Liver (tissue), 9 donors: ENCODE results near the gene UBASH3B. TPM values are rescaled to one million over a fixed set of nuclear protein-coding genes. Genes with fewer than 3 reads are reported as not detected.

Experiments used
- DNase-seq: peaks from one replicate; pipeline ENCODE4 v3.0.0-alpha.2; 2017; ENCODE audit warnings: low spot score
- H3K27ac ChIP-seq, 2 donors: one replicate each; pipeline ENCODE4 v1.7.0; 2013; ENCODE audit warnings: inconsistent platforms in 2 of 2, low read length in 2 of 2, control low read depth in 1 of 2, low read depth in 1 of 2, mild to moderate bottlenecking in 1 of 2
- H3K27me3 ChIP-seq, 4 donors: one replicate each; pipeline versions ENCODE4 v1.6.1 to v1.7.0; 2013; ENCODE audit warnings: low read length in 3 of 4, inconsistent platforms in 1 of 4, mild to moderate bottlenecking in 1 of 4, moderate library complexity in 1 of 4; ENCODE audit not compliant: control insufficient read depth in 4 of 4, insufficient read depth in 4 of 4
- H3K36me3 ChIP-seq, 4 donors: one replicate each; pipeline versions ENCODE4 v1.6.1 to v1.7.0; 2013; ENCODE audit warnings: low read length in 3 of 4, mild to moderate bottlenecking in 3 of 4, low read depth in 1 of 4, moderate library complexity in 1 of 4; ENCODE audit not compliant: control insufficient read depth in 4 of 4, insufficient read depth in 3 of 4
- H3K4me1 ChIP-seq, 4 donors: one replicate each; pipeline versions ENCODE4 v1.6.1 to v1.7.0; 2013; ENCODE audit warnings: low read length in 3 of 4, mild to moderate bottlenecking in 3 of 4, moderate library complexity in 1 of 4; ENCODE audit not compliant: control insufficient read depth in 4 of 4, insufficient read depth in 4 of 4
- H3K4me3 ChIP-seq, 3 donors: one replicate each; pipeline versions ENCODE4 v1.6.1 to v1.7.0; 2013; ENCODE audit warnings: low read length in 3 of 3, control low read depth in 1 of 3, low read depth in 1 of 3, mild to moderate bottlenecking in 1 of 3
- H3K9ac ChIP-seq, 2 donors: one replicate each; pipeline ENCODE4 v1.7.0; 2013; ENCODE audit warnings: low read length in 2 of 2, mild to moderate bottlenecking in 2 of 2, moderate library complexity in 2 of 2, control low read depth in 1 of 2, low read depth in 1 of 2
- H3K9me3 ChIP-seq, 4 donors: one replicate each; pipeline versions ENCODE4 v1.6.1 to v1.7.0; 2013; ENCODE audit warnings: low read length in 3 of 4; ENCODE audit not compliant: control insufficient read depth in 4 of 4
- EGR1 ChIP-seq, 2 donors: IDR thresholded peaks; 2 replicates each; pipeline ENCODE4 v1.6.1; 2016 to 2018; ENCODE audit warnings: antibody characterized with exemption in 2 of 2, low read depth in 2 of 2
- FOXA1 ChIP-seq: IDR thresholded peaks from 2 replicates; pipeline ENCODE4 v1.6.1; 2016; ENCODE audit warnings: antibody characterized with exemption
- FOXA2 ChIP-seq: IDR thresholded peaks from 2 replicates; pipeline ENCODE4 v1.6.1; 2016; ENCODE audit warnings: antibody characterized with exemption
- GABPA ChIP-seq, 2 donors: IDR thresholded peaks in 1 of 2; conservative IDR thresholded peaks in 1 of 2; 2 replicates each; pipeline ENCODE4 v1.6.1; 2016; ENCODE audit warnings: antibody characterized with exemption in 2 of 2, mild to moderate bottlenecking in 1 of 2, moderate library complexity in 1 of 2
- HNF4A ChIP-seq, 2 donors: conservative IDR thresholded peaks; 2 replicates each; pipeline ENCODE4 v1.6.1; 2016; ENCODE audit warnings: antibody characterized with exemption in 2 of 2, mild to moderate bottlenecking in 2 of 2
- HNF4G ChIP-seq: IDR thresholded peaks from 2 replicates; pipeline ENCODE4 v1.6.1; 2016; ENCODE audit warnings: antibody characterized with exemption
- JUND ChIP-seq, 2 donors: IDR thresholded peaks; 2 replicates each; pipeline ENCODE4 v1.6.1; 2016; ENCODE audit warnings: antibody characterized with exemption in 2 of 2
- NR2F2 ChIP-seq: IDR thresholded peaks from 2 replicates; pipeline ENCODE4 v1.6.1; 2016; ENCODE audit warnings: antibody characterized with exemption
- RAD21 ChIP-seq, 2 donors: IDR thresholded peaks; 2 replicates each; pipeline ENCODE4 v1.6.1; 2016; ENCODE audit warnings: antibody characterized with exemption in 2 of 2, mild to moderate bottlenecking in 2 of 2
- RXRA ChIP-seq, 2 donors: IDR thresholded peaks; 2 replicates each; pipeline ENCODE4 v1.6.1; 2017 to 2018; ENCODE audit warnings: antibody characterized with exemption in 2 of 2, mild to moderate bottlenecking in 1 of 2
- SP1 ChIP-seq: IDR thresholded peaks from 2 replicates; pipeline ENCODE4 v1.6.1; 2018; ENCODE audit warnings: antibody characterized with exemption, mild to moderate bottlenecking
- YY1 ChIP-seq: IDR thresholded peaks from 2 replicates; pipeline ENCODE4 v1.6.1; 2016; ENCODE audit warnings: antibody characterized with exemption, mild to moderate bottlenecking
- WGBS: extraction: QIAGEN DNeasy Blood & Tissue Kit; methylation state at CpG from one replicate; pipeline ENCODE4 v1.1.7; 2013; 5-methylcytosine and 5-hydroxymethylcytosine counted together
- polyA plus RNA-seq, 2 donors: library from polyadenylated mRNA; stranded (reverse) in 1 of 2; unstranded in 1 of 2; fragments of 200-250 nt in 1 of 2; fragments of >200 nt in 1 of 2; fragmentation: Nextera tagmentation in 1 of 2; extraction: Ambion mirVana in 1 of 2; gene quantifications; one replicate each; pipeline versions ENCODE4 v1.2.1 to v1.2.3, GENCODE V29; 2013 to 2015
- total RNA-seq, 2 donors: library from RNA; depleted of rRNA; stranded (reverse); fragments of >200 nt; gene quantifications; one replicate each; pipeline ENCODE4 v1.2.3, GENCODE V29; 2014
- TF ChIP-seq, protein P1 (sequence below): fragments of 150-350 bp; IDR thresholded peaks from 2 replicates; pipeline ENCODE4 v1.5.1; 2017; ENCODE audit warnings: improper control_type of control experiment, low read depth, low read length; ENCODE audit not compliant: missing input control
- TF ChIP-seq, protein P2 (sequence below): IDR thresholded peaks from 2 replicates; pipeline ENCODE4 v1.6.1; 2016; ENCODE audit warnings: antibody characterized with exemption
- TF ChIP-seq, protein P3 (sequence below): IDR thresholded peaks from 2 replicates; pipeline ENCODE4 v1.6.1; 2016; ENCODE audit warnings: antibody characterized with exemption, mild to moderate bottlenecking
- donor health status: healthy.
- donor health status: healthy.
- donor health status: healthy.
- donor health status: healthy.
- donor health status: healthy.

Gene UBASH3B
- total and polyA plus RNA-seq, 4 donors, result 0.48 to 5.5 (median 2.5) TPM

DNA sequence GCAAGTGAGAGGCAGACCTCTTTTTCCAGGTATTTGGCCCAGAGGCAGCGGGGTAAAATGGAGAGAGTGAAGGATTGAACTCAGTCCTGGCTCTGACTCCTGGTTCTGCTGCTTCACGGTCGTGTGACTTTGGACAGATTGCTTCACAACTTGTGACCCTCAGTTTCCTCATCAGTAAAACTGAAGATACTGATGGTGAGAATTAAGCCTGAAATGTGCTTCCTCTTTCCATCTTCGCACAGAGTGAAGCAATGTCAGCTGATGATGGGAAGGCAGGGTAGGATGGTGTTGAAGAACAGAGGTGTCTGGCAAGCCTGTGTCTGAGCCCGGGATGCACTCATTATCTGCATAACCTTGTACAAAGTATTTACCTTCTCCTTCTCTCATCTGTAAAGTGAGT, 59.0 kb downstream of the UBASH3B start:
- H3K36me3 ChIP-seq, result no peaks in the 10 kb centered on the region
- no peaks in the 10 kb centered on the region for H3K9me3 ChIP-seq
- no peak overlapping the region for H3K9ac ChIP-seq
- no peak overlapping the region for H3K27ac ChIP-seq
- H3K4me3 ChIP-seq, result no peak overlapping the region
- H3K4me1 ChIP-seq, result peaks cover 0 to 3% (median 0%) of the 10 kb centered on the region in 4 donors
- no peak for DNase-seq
- H3K27me3 ChIP-seq, result no peaks in the 10 kb centered on the region
- 76% methylated on average over 5 of the region's 5 CpGs for WGBS
- TF ChIP-seq YY1 (no peak), RXRA (IDR thresholded peaks at IDR 0.05) (no peak), JUND (IDR thresholded peaks at IDR 0.05) (no peak), HNF4G (no peak), NR2F2 (no peak), EGR1 (IDR thresholded peaks at IDR 0.05; ENCODE audit: low read depth in 2 of 2) (no peak)
- TF ChIP-seq, protein P1, sequence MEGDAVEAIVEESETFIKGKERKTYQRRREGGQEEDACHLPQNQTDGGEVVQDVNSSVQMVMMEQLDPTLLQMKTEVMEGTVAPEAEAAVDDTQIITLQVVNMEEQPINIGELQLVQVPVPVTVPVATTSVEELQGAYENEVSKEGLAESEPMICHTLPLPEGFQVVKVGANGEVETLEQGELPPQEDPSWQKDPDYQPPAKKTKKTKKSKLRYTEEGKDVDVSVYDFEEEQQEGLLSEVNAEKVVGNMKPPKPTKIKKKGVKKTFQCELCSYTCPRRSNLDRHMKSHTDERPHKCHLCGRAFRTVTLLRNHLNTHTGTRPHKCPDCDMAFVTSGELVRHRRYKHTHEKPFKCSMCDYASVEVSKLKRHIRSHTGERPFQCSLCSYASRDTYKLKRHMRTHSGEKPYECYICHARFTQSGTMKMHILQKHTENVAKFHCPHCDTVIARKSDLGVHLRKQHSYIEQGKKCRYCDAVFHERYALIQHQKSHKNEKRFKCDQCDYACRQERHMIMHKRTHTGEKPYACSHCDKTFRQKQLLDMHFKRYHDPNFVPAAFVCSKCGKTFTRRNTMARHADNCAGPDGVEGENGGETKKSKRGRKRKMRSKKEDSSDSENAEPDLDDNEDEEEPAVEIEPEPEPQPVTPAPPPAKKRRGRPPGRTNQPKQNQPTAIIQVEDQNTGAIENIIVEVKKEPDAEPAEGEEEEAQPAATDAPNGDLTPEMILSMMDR, result no peak

DNA sequence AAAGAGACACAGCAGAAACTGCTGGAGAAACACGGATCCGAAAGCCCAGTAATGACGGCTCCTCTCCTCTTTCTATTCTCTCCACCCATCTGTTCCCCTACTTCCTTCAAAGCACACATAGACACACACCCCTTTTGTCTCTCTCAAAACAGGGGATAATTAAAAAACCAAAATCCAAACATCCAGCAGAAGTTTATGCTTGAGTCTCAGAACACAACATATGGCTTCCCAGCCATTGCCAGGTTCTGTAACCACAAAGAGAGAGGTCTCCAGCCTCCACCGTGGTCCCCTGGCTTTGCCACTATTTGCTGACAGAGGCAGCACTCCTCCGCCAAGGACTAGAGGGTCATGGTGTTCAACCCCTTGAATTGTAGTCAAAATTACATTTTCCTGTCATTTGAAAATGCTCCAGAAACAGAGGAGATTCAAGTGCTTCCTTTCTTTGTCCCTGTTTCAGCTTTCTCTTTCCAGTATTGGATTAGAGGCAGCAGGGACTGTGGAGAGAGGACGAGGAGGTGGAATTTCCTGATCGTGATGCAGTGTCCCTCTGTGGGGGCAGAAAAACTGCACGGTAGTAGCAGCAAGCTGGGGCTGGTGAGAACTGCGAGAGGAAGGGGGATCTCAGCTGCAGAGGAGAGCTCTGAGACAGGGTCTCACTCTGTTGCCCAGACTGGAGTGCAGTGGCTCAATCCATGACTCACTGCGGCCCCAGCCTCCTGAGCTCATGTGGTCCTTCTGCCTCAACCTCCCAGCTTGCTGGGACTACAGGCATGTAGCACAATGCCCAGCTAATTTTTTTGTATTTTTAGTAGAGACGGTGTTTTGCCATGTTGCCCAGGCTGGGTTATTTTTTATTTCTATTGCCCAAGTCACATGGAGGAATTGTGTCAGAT, 60.3 kb downstream of the UBASH3B start:
- H3K4me1 ChIP-seq, result peaks cover 0 to 3% (median 0%) of the 10 kb centered on the region in 4 donors
- H3K9me3 ChIP-seq, result no peaks in the 10 kb centered on the region
- DNase-seq, result no peak
- TF ChIP-seq YY1, result no peak
- TF ChIP-seq HNF4A (conservative IDR thresholded peaks at IDR 0.05), result no peak
- no peak for TF ChIP-seq SP1
- no peak for TF ChIP-seq RAD21 (IDR thresholded peaks at IDR 0.05)
- no peaks in the 10 kb centered on the region for H3K27me3 ChIP-seq
- H3K4me3 ChIP-seq, result no peak overlapping the region
- H3K27ac ChIP-seq, result peak overlapping the region in 1 of 2 donors; percentile 30
- no peaks in the 10 kb centered on the region for H3K36me3 ChIP-seq
- no peak overlapping the region for H3K9ac ChIP-seq
- 62% methylated on average over 11 of the region's 11 CpGs for WGBS

DNA sequence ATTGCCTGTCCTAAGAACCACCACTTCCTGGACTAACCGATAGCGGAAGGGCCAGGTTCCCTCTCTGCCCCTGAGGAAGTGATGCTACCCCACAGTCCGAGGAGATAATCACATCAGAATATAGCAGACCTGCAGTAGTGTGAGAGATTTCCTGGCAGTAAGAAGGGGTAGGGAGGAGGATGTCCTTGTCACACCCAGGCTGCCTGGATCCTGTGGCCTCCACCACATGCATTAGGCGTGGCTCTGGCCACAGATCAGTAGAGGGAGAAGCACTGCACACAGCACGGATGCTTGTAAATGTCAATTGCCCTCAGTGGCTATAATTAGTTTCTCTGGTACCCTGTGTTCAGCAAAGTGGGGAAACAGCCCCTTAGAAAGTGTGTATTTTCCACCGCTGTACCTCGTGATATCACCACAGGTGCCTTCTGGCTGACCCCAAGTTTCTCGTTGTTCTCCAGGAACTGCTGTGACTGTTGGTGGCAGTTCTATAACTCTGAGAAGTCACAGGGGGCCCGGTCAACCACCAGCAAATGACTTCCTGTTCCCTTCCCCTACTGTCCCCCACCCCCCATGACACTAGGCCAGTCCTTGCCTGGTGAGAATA, 61.8 kb downstream of the UBASH3B start:
- Histone ChIP-seq H3K4me3 (no peak overlapping the region), H3K4me1 (peaks cover 0 to 3% (median 0%) of the 10 kb centered on the region in 4 donors), H3K36me3 (no peaks in the 10 kb centered on the region), H3K27ac (no peak overlapping the region), H3K9me3 (no peaks in the 10 kb centered on the region), H3K27me3 (no peaks in the 10 kb centered on the region), H3K9ac (no peak overlapping the region)
- DNase-seq, result no peak
- no peak for TF ChIP-seq SP1
- TF ChIP-seq, protein P2, sequence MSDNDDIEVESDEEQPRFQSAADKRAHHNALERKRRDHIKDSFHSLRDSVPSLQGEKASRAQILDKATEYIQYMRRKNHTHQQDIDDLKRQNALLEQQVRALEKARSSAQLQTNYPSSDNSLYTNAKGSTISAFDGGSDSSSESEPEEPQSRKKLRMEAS, result no peak
- TF ChIP-seq GABPA (IDR thresholded peaks at IDR 0.05 in 1 of 2, conservative IDR thresholded peaks at IDR 0.05 in 1 of 2), result no peak
- TF ChIP-seq, protein P3, sequence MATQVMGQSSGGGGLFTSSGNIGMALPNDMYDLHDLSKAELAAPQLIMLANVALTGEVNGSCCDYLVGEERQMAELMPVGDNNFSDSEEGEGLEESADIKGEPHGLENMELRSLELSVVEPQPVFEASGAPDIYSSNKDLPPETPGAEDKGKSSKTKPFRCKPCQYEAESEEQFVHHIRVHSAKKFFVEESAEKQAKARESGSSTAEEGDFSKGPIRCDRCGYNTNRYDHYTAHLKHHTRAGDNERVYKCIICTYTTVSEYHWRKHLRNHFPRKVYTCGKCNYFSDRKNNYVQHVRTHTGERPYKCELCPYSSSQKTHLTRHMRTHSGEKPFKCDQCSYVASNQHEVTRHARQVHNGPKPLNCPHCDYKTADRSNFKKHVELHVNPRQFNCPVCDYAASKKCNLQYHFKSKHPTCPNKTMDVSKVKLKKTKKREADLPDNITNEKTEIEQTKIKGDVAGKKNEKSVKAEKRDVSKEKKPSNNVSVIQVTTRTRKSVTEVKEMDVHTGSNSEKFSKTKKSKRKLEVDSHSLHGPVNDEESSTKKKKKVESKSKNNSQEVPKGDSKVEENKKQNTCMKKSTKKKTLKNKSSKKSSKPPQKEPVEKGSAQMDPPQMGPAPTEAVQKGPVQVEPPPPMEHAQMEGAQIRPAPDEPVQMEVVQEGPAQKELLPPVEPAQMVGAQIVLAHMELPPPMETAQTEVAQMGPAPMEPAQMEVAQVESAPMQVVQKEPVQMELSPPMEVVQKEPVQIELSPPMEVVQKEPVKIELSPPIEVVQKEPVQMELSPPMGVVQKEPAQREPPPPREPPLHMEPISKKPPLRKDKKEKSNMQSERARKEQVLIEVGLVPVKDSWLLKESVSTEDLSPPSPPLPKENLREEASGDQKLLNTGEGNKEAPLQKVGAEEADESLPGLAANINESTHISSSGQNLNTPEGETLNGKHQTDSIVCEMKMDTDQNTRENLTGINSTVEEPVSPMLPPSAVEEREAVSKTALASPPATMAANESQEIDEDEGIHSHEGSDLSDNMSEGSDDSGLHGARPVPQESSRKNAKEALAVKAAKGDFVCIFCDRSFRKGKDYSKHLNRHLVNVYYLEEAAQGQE, result no peak
- no peak for TF ChIP-seq FOXA2
- TF ChIP-seq RAD21 (IDR thresholded peaks at IDR 0.05), result no peak
- no peak for TF ChIP-seq HNF4G
- TF ChIP-seq NR2F2, result no peak
- no peak for TF ChIP-seq FOXA1
- 64% methylated on average over 9 of the region's 9 CpGs for WGBS
